ENCODE data around the gene OR5D14. TPM values are rescaled to one million over a fixed set of nuclear protein-coding genes. Genes with fewer than 3 reads are reported as not detected.

OR5D14 gene
- not detected for polyA plus RNA-seq

DNA sequence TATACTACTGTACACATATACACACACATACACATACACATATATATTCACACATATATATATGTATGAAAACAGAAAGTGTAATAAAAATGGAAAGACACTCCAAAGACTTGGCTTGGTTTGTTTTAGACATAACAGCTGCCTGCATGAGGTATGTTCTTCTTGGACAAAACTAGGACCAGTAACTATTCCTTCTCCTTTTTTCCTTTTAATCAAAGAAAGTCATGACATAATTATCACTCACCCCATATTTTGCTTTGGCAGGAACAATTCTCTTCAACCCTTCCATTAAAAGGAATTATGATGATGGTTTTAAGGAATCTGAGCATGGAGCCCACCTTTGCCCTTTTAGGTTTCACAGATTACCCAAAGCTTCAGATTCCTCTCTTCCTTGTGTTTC is at the start of gene OR5D14:
TSS of gene OR5D14 (plus strand) at position 301 of the 400 bp plus-strand sequence. CDS start at position 301, 0 bp downstream.
- H3K27ac Mint-ChIP-seq, result no peak within 1 kb of the TSS
- peaks cover 0 to 3% (median 3%) of the 10 kb centered on the region in 3 donors for H3K27me3 Mint-ChIP-seq (ENCODE audit: low read depth in 3 of 3)
- peaks cover 0 to 8% (median 0%) of the 10 kb centered on the region in 3 donors for H3K36me3 Mint-ChIP-seq
- peaks cover 4 to 49% (median 31%) of the 10 kb centered on the region in 6 donors for H3K9me3 Mint-ChIP-seq
- H3K4me1 Mint-ChIP-seq, result no peaks in the 10 kb centered on the region
- no peak within 1 kb of the TSS for H3K4me3 Mint-ChIP-seq
- DNase-seq, result no peak

- Mint-ChIP-seq H3K4me3 (no peak within 1 kb of the TSS), H3K27ac (no peak within 1 kb of the TSS), H3K36me3 (no peaks in the 10 kb centered on the region), H3K4me1 (no peaks in the 10 kb centered on the region), H3K27me3 (ENCODE audit: low read depth in 3 of 3) (peaks cover 0 to 4% (median 1%) of the 10 kb centered on the region in 3 donors), H3K9me3 (peaks cover 12 to 54% (median 36%) of the 10 kb centered on the region in 6 donors)
- DNase-seq, result no peak
These were observed 22.2 kb upstream of the OR5D14 start, which contains the start of gene OR5D13 for GRCh38 chr11:55773138-55773537. TSS of gene OR5D13 (plus strand) at chr11:55773438. CDS start at chr11:55773438, 0 bp downstream.

DNA sequence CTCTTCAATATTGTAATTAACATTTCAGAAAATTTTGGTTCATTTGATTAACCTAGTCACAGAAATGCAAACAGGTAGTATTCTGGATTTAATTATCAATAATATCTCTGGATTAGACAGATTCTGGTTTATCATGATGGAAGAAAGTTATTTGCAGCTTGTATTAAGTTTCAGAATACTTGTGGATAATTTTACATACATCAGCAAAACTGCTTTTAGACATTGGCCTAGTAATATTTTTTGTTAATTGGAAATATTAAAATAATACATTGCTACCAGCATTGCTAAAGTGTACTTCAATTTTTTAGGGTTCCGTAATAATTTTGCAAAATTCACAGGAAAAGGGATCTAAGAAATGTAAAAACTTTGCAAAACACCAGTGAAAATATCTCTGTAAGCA is 3.8 kb upstream of the OR5D14 start:
- no peak for DNase-seq

DNA sequence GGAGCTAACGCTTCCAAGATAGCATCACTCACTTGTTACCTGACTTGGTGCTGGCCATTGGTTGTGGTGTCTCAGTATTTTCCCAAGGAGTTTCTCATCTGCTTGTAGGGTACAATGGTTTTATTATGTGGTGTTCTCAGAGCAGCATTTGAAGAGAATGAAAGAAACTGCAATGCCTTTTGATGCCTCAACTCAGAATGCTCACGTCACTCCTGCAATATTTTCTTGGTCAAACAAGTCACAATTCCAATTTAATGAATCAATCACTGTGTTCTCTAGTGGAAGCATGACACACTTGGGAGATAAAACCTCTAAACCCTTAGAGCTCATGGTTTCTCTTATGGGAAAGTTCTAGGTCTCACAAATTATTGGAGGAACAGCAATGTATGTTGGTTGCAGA is 2.0 kb upstream of the OR5D14 start:
- peaks cover 0 to 3% (median 0%) of the 10 kb centered on the region in 3 donors for H3K27me3 Mint-ChIP-seq (ENCODE audit: low read depth in 3 of 3)
- no peak for DNase-seq
- no peaks in the 10 kb centered on the region for H3K4me1 Mint-ChIP-seq
- peaks cover 0 to 5% (median 0%) of the 10 kb centered on the region in 3 donors for H3K36me3 Mint-ChIP-seq
- peaks cover 4 to 37% (median 21%) of the 10 kb centered on the region in 6 donors for H3K9me3 Mint-ChIP-seq
- no peak overlapping the region for H3K4me3 Mint-ChIP-seq
- H3K27ac Mint-ChIP-seq, result no peak overlapping the region

More for the DNA sequence above, 3.8 kb upstream of the OR5D14 start:
- Mint-ChIP-seq H3K4me1 (no peaks in the 10 kb centered on the region), H3K36me3 (peaks cover 0 to 5% (median 0%) of the 10 kb centered on the region in 3 donors), H3K27ac (no peak overlapping the region), H3K9me3 (peaks cover 8 to 46% (median 26%) of the 10 kb centered on the region in 6 donors), H3K27me3 (ENCODE audit: low read depth in 3 of 3) (peaks cover 0 to 3% (median 0%) of the 10 kb centered on the region in 3 donors), H3K4me3 (no peak overlapping the region)

DNA sequence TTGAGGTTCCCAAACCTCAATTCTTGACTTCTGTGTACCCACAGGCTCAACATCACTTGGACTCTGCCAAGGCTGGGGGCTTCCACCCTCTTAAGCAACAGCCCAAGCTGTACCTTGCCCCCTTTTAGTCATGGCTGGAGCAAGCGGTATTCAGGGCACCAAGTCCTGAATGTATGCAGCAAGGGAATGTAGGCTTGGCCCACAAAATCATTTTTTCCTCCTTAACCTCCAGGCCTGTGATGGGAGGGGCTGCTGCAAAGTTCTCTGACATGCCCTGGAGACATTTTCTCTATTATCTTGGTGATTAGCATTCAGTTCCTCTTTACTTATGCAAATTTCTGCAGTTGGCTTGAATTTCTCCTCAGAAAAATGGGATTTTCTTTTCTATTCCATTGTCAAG is 10.9 kb downstream of the OR5D14 start:
- Mint-ChIP-seq H3K4me3 (no peak overlapping the region), H3K4me1 (no peaks in the 10 kb centered on the region), H3K9me3 (peaks cover 26 to 64% (median 45%) of the 10 kb centered on the region in 6 donors), H3K36me3 (peaks cover 0 to 8% (median 0%) of the 10 kb centered on the region in 3 donors), H3K27me3 (ENCODE audit: low read depth in 3 of 3) (peaks cover 0 to 2% (median 2%) of the 10 kb centered on the region in 3 donors), H3K27ac (no peak overlapping the region)
- DNase-seq, result no peak

DNA sequence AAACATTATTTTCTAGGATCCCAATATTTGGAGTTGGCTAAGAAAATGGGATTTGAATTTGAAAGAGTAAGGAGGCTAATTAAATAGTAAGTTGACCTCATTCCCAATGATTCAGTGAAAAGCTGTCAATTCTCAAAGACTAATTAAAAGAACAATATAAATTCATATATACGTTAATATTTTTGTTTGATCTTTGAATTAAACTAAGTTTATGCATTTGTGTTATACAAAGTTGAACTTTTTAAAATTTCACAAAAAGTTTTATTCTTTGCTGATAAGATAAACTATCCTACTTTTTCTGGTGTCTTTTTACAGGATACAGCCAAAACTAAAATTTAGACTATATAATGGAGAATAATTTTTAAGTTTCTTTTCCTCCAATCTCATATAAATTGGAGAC is 15.7 kb downstream of the OR5D14 start, which contains the start of gene OR5L1:
TSS of gene OR5L1 (plus strand) at position 301 of the 400 bp plus-strand sequence. CDS start 100 bp downstream, outside the sequence.
- Mint-ChIP-seq H3K36me3 (peaks cover 0 to 4% (median 0%) of the 10 kb centered on the region in 3 donors), H3K4me1 (no peaks in the 10 kb centered on the region), H3K27me3 (ENCODE audit: low read depth in 3 of 3) (no peaks in the 10 kb centered on the region), H3K27ac (no peak within 1 kb of the TSS), H3K4me3 (no peak within 1 kb of the TSS), H3K9me3 (peaks cover 22 to 62% (median 40%) of the 10 kb centered on the region in 6 donors)
- DNase-seq, result no peak

DNA sequence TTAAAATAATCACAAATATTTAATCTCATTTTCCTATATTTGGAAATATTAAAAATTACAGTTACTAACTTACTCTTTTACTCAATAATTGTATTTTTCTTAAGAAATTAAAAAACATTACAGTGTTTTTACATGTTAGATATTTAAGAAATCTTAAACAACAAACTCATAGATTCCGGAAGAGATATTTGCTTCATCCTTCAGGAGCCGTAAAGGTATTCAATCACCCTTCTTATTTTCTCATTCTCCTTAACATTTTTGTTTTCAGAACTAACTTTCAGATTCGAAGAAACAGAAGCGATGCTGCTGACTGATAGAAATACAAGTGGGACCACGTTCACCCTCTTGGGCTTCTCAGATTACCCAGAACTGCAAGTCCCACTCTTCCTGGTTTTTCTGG is 24.0 kb downstream of the OR5D14 start, which contains the start of gene OR5D18:
TSS of gene OR5D18 (plus strand) at position 301 of the 400 bp plus-strand sequence. CDS start at position 301, 0 bp downstream.
- DNase-seq, result no peak
- no peak within 1 kb of the TSS for H3K4me3 Mint-ChIP-seq
- peaks cover 0 to 2% (median 1%) of the 10 kb centered on the region in 3 donors for H3K27me3 Mint-ChIP-seq (ENCODE audit: low read depth in 3 of 3)
- H3K36me3 Mint-ChIP-seq, result no peaks in the 10 kb centered on the region
- no peaks in the 10 kb centered on the region for H3K4me1 Mint-ChIP-seq
- no peak within 1 kb of the TSS for H3K27ac Mint-ChIP-seq
- peaks cover 19 to 54% (median 35%) of the 10 kb centered on the region in 6 donors for H3K9me3 Mint-ChIP-seq

- no peak within 1 kb of the TSS for H3K27ac Mint-ChIP-seq
- H3K4me3 Mint-ChIP-seq, result no peak within 1 kb of the TSS
- H3K4me1 Mint-ChIP-seq, result no peaks in the 10 kb centered on the region
- no peaks in the 10 kb centered on the region for H3K36me3 Mint-ChIP-seq
- peaks cover 2 to 45% (median 19%) of the 10 kb centered on the region in 6 donors for H3K9me3 Mint-ChIP-seq
- DNase-seq, result no peak
- H3K27me3 Mint-ChIP-seq (ENCODE audit: low read depth in 3 of 3), result peaks cover 0 to 3% (median 2%) of the 10 kb centered on the region in 3 donors
These were observed 31.6 kb downstream of the OR5D14 start, which contains the start of gene OR5L2 for GRCh38 chr11:55826919-55827318. TSS of gene OR5L2 (plus strand) at chr11:55827219. CDS start at chr11:55827219, 0 bp downstream.

GRCh38 chr11:55838452-55838851 is 43.1 kb downstream of the OR5D14 start, which contains the start of gene OR5D16:
TSS of gene OR5D16 (plus strand) at chr11:55838752. CDS start at chr11:55838752, 0 bp downstream.
- peaks cover 17 to 35% (median 27%) of the 10 kb centered on the region in 6 donors for H3K9me3 Mint-ChIP-seq
- H3K4me1 Mint-ChIP-seq, result no peaks in the 10 kb centered on the region
- no peak for DNase-seq
- no peak within 1 kb of the TSS for H3K27ac Mint-ChIP-seq
- no peak within 1 kb of the TSS for H3K4me3 Mint-ChIP-seq
- no peaks in the 10 kb centered on the region for H3K27me3 Mint-ChIP-seq (ENCODE audit: low read depth in 3 of 3)
- H3K36me3 Mint-ChIP-seq, result no peaks in the 10 kb centered on the region

Other genes with a start within 250 kb of the OR5D14 start
- gene OR4C15, start 241.1 kb upstream of the OR5D14 start, polyA plus RNA-seq, result not detected
- gene OR4C16, start 223.4 kb upstream of the OR5D14 start, polyA plus RNA-seq, result not detected
- not detected for gene OR4C11, start 187.9 kb upstream of the OR5D14 start, polyA plus RNA-seq
- gene OR4P4, start 160.4 kb upstream of the OR5D14 start, polyA plus RNA-seq, result not detected
- not detected for gene OR4S2, start 147.2 kb upstream of the OR5D14 start, polyA plus RNA-seq
- gene OR4C6, start 133.4 kb upstream of the OR5D14 start, polyA plus RNA-seq, result not detected
- not detected for gene OR5D13, start 22.1 kb upstream of the OR5D14 start, polyA plus RNA-seq
- gene OR5L1, start 15.8 kb downstream of the OR5D14 start, polyA plus RNA-seq, result not detected
- not detected for gene OR5D18, start 24.1 kb downstream of the OR5D14 start, polyA plus RNA-seq
- gene OR5L2, start 31.7 kb downstream of the OR5D14 start, polyA plus RNA-seq, result not detected
- gene OR5D16, start 43.2 kb downstream of the OR5D14 start, polyA plus RNA-seq, result not detected
- not detected for gene TRIM51, start 87.7 kb downstream of the OR5D14 start, polyA plus RNA-seq
- gene OR5W2, start 119.0 kb downstream of the OR5D14 start, polyA plus RNA-seq, result not detected
- gene OR5I1, start 140.8 kb downstream of the OR5D14 start, polyA plus RNA-seq, result not detected
- not detected for gene OR10AG1, start 174.4 kb downstream of the OR5D14 start, polyA plus RNA-seq
- gene OR5F1, start 199.1 kb downstream of the OR5D14 start, polyA plus RNA-seq, result not detected
- not detected for gene OR5AS1, start 232.1 kb downstream of the OR5D14 start, polyA plus RNA-seq

All from immature natural killer cell (primary cell).